Fibroblast of mammary gland (primary cell): ENCODE measurements around the gene WSCD2.

ENCODE experiments used
- DNase-seq: peaks from one replicate; pipeline ENCODE4 v3.0.0-alpha.2; 2010; ENCODE audit warnings: low read depth
- H3K4me3 ChIP-seq: 2 replicates; pipeline ENCODE4 v1.5.1; 2011; ENCODE audit warnings: low read depth, mild to moderate bottlenecking, low read length, moderate library complexity; ENCODE audit not compliant: control insufficient read depth
- CTCF ChIP-seq: conservative IDR thresholded peaks from 2 replicates; pipeline ENCODE4 v1.5.1; 2011; ENCODE audit warnings: low read depth, low read length, inconsistent platforms; ENCODE audit not compliant: control insufficient read depth, insufficient read depth

The WSCD2 gene

GRCh38 chr12:108166505-108166904, 37.4 kb downstream of the WSCD2 start:
- no peak overlapping the region for H3K4me3 ChIP-seq
- no peak for TF ChIP-seq CTCF

GRCh38 chr12:108167974-108168373, 38.9 kb downstream of the WSCD2 start:
- no peak for TF ChIP-seq CTCF
- H3K4me3 ChIP-seq, result no peak overlapping the region
- no peak for DNase-seq

More at GRCh38 chr12:108166505-108166904, 37.4 kb downstream of the WSCD2 start:
- no peak for DNase-seq

GRCh38 chr12:108169708-108170107, 40.6 kb downstream of the WSCD2 start:
- TF ChIP-seq CTCF, result no peak
- DNase-seq, result no peak
- H3K4me3 ChIP-seq, result no peak overlapping the region

- no peak for TF ChIP-seq CTCF
- DNase-seq, result no peak
- H3K4me3 ChIP-seq, result no peak overlapping the region
These were observed 41.1 kb downstream of the WSCD2 start for GRCh38 chr12:108170164-108170563.

- DNase-seq, result no peak
- no peak overlapping the region for H3K4me3 ChIP-seq
- TF ChIP-seq CTCF, result no peak
These were observed 42.9 kb downstream of the WSCD2 start for GRCh38 chr12:108172033-108172432.

GRCh38 chr12:108173160-108173559, 44.1 kb downstream of the WSCD2 start:
- H3K4me3 ChIP-seq, result no peak overlapping the region
- no peak for TF ChIP-seq CTCF
- DNase-seq, result no peak

- TF ChIP-seq CTCF, result no peak
- DNase-seq, result no peak
- no peak overlapping the region for H3K4me3 ChIP-seq
These were observed 44.8 kb downstream of the WSCD2 start for GRCh38 chr12:108173892-108174291.
